ENCODE results near the gene ABCG5. TPM values are rescaled to one million over a fixed set of nuclear protein-coding genes. Genes with fewer than 3 reads are reported as not detected.

ABCG5 gene
- not detected in 2 replicates for total RNA-seq

GRCh38 chr2:43838560-43839267 is at the start of gene ABCG5, which contains the start of gene ABCG8:
TSS of gene ABCG5 (minus strand) at chr2:43838839. CDS start at chr2:43838679, 160 bp downstream.
TSS of gene ABCG8 (plus strand) at chr2:43838971. CDS start at chr2:43839054, 83 bp downstream.

GRCh38 chr2:43773876-43774613 is 64.6 kb downstream of the ABCG5 start, which contains the start of gene DYNC2LI1:
TSS of gene DYNC2LI1 (plus strand) at chr2:43774039. CDS start at chr2:43774139, 100 bp downstream.

Other genes with a start within 250 kb of the ABCG5 start
- 16.2 and 44.9 TPM in 2 replicates for gene THADA, start 242.8 kb downstream of the ABCG5 start, total RNA-seq
- under 0.01 and 0.25 TPM in 2 replicates for gene PLEKHH2, start 201.6 kb downstream of the ABCG5 start, total RNA-seq
- 0.13 TPM in 1 of 2 replicates, not detected in the other for gene C1GALT1C1L, start 162.4 kb downstream of the ABCG5 start, total RNA-seq
- 6.0 and 10.5 TPM in 2 replicates for gene DYNC2LI1, start 64.8 kb downstream of the ABCG5 start, total RNA-seq
- not detected in 2 replicates for gene ABCG8, start 132 bp upstream of the ABCG5 start, total RNA-seq
- gene LRPPRC, start 157.2 kb upstream of the ABCG5 start, total RNA-seq, result 35.9 and 126 TPM in 2 replicates

All from bladder microvascular endothelial cell (primary cell).